ENCODE measurements around the gene ECHS1. TPM values are rescaled to one million over a fixed set of nuclear protein-coding genes. Genes with fewer than 3 reads are reported as not detected.
A peak's percentile ranks its signal among the peaks of the same experiment; 100 is the strongest.

Gene ECHS1
- polyA plus RNA-seq, 1 of the 3 experiments (the other 2 are of a cell fraction), result 97.8 TPM

GRCh38 chr10:133316266-133316665 is 56.9 kb downstream of the ECHS1 start:
- no peak overlapping the region for H3K9ac ChIP-seq
- H3K27ac ChIP-seq (ENCODE audit: low read depth in 2 of 2, low read length in 1 of 2), result no peak overlapping the region
- CTCF ChIA-PET, result interaction anchor here (1.9 to 3.6 kb wide), 2 partner anchors 8 to 9 kb away, joined by 7 to 15 read pairs; no protein-coding TSS in a partner anchor
- no peaks in the 10 kb centered on the region for H4K20me1 ChIP-seq (ENCODE audit: insufficient read depth)
- no peak overlapping the region for H3K4me3 ChIP-seq (ENCODE audit: low read depth in 2 of 2, low read length in 1 of 2)
- no peaks in the 10 kb centered on the region for H3K9me3 ChIP-seq
- WGBS (ENCODE audit: low lambda C conversion rate), result 80% methylated on average over 9 of the region's 9 CpGs
- peaks cover 0 to 9% of the 10 kb centered on the region in 2 experiments; a peak in 1 of 4 replicates for H3K4me1 ChIP-seq (ENCODE audit: control insufficient read depth in 1 of 2, insufficient read depth in 2 of 2, low read depth in 1 of 2, low read length in 1 of 2)
- peaks cover 7% of the 10 kb centered on the region for H3F3A ChIP-seq (replicated peaks; ENCODE audit: insufficient read depth)
- no peaks in the 10 kb centered on the region for H3K27me3 ChIP-seq (ENCODE audit: insufficient read depth)
- POLR2A ChIA-PET, result interaction anchor here (1.2 kb wide), 1 partner anchor 8 kb away, joined by 3 read pairs; no protein-coding TSS in a partner anchor
- DNase-seq, result no peak
- no peak overlapping the region for H2AFZ ChIP-seq (ENCODE audit: low read depth)
- no peaks in the 10 kb centered on the region for H3K79me2 ChIP-seq (ENCODE audit: insufficient read depth)
- H3K36me3 ChIP-seq (replicated peaks in 1 of 2; ENCODE audit: control insufficient read depth in 1 of 2, insufficient read depth in 2 of 2, low read length in 1 of 2), result peaks cover 0 to 17% of the 10 kb centered on the region in 2 experiments
- H3K4me2 ChIP-seq, result no peak overlapping the region
- no peaks in the 10 kb centered on the region for H3K9me2 ChIP-seq
- TF ChIP-seq GABPA (IDR thresholded peaks at IDR 0.05; ENCODE audit: low read depth) (no peak), MXI1 (IDR thresholded peaks at IDR 0.05; ENCODE audit: low read depth, low read length) (no peak), POLR2AphosphoS5 (IDR thresholded peaks at IDR 0.05; ENCODE audit: low read depth, low read length) (no peak)

- DNase-seq, result no peak
Observed at GRCh38 chr10:133315847-133316246, 57.3 kb downstream of the ECHS1 start.

GRCh38 chr10:133314911-133315310 is 58.2 kb downstream of the ECHS1 start:
- 94% methylated on average over 11 of the region's 12 CpGs for WGBS (ENCODE audit: low lambda C conversion rate)
- ChIA-PET CTCF (interaction anchor here (1.0 to 3.6 kb wide), 5 partner anchors 8 to 47 kb away, joined by 3 to 15 read pairs (median 7); no protein-coding TSS in a partner anchor), POLR2A (interaction anchor here (1.2 kb wide), 1 partner anchor 9 kb away, joined by 3 read pairs; no protein-coding TSS in a partner anchor)
- Histone ChIP-seq H4K20me1 (ENCODE audit: insufficient read depth) (0 out of 2 replicates have a peak, but pooled peaks cover under 1% of the 10 kb centered on the region), H3K9me3 (no peaks in the 10 kb centered on the region), H3F3A (replicated peaks; ENCODE audit: insufficient read depth) (peaks cover 11% of the 10 kb centered on the region), H3K4me1 (ENCODE audit: control insufficient read depth in 1 of 2, insufficient read depth in 2 of 2, low read depth in 1 of 2, low read length in 1 of 2) (peaks cover 0 to 9% of the 10 kb centered on the region in 2 experiments; a peak in 1 of 4 replicates), H3K27me3 (ENCODE audit: insufficient read depth) (no peaks in the 10 kb centered on the region), H3K9me2 (no peaks in the 10 kb centered on the region), H3K4me3 (ENCODE audit: low read depth in 2 of 2, low read length in 1 of 2) (no peak overlapping the region), H3K27ac (ENCODE audit: low read depth in 2 of 2, low read length in 1 of 2) (no peak overlapping the region), H3K79me2 (ENCODE audit: insufficient read depth) (no peaks in the 10 kb centered on the region), H3K36me3 (replicated peaks in 1 of 2; ENCODE audit: control insufficient read depth in 1 of 2, insufficient read depth in 2 of 2, low read length in 1 of 2) (peaks cover 7 to 26% of the 10 kb centered on the region in 2 experiments), H3K4me2 (no peak overlapping the region), H3K9ac (no peak overlapping the region), H2AFZ (ENCODE audit: low read depth) (no peak overlapping the region)
- no peak for DNase-seq
- TF ChIP-seq REST (IDR thresholded peaks at IDR 0.05; ENCODE audit: low read depth, low read length) (no peak), NRF1 (IDR thresholded peaks at IDR 0.05; ENCODE audit: low read depth, low read length) (no peak), RFX5 (IDR thresholded peaks at IDR 0.05; ENCODE audit: low read length) (no peak), RCOR1 (IDR thresholded peaks at IDR 0.05; ENCODE audit: low read length) (no peak), EP300 (IDR thresholded peaks at IDR 0.05; ENCODE audit: borderline replicate concordance in 1 of 2, low read depth in 1 of 2, low read length in 1 of 2) (no peak), TAF1 (IDR thresholded peaks at IDR 0.05; ENCODE audit: borderline replicate concordance, low read depth, low read length) (no peak), USF2 (IDR thresholded peaks at IDR 0.05; ENCODE audit: borderline replicate concordance, low read depth, low read length) (no peak), RAD21 (IDR thresholded peaks at IDR 0.05; ENCODE audit: low read length) (no peak), FOXJ3 (CRISPR knock-in tag; IDR thresholded peaks at IDR 0.05) (no peak), PBX3 (IDR thresholded peaks at IDR 0.05) (no peak), FOSL2 (IDR thresholded peaks at IDR 0.05; ENCODE audit: borderline replicate concordance, low read depth) (no peak), MAX (IDR thresholded peaks at IDR 0.05; ENCODE audit: low read depth) (no peak)

More at GRCh38 chr10:133315847-133316246, 57.3 kb downstream of the ECHS1 start:
- no peak overlapping the region for H3K9ac ChIP-seq
- no peaks in the 10 kb centered on the region for H4K20me1 ChIP-seq (ENCODE audit: insufficient read depth)
- H3K36me3 ChIP-seq (replicated peaks in 1 of 2; ENCODE audit: control insufficient read depth in 1 of 2, insufficient read depth in 2 of 2, low read length in 1 of 2), result peaks cover 3 to 17% of the 10 kb centered on the region in 2 experiments
- CTCF ChIA-PET, result interaction anchor here (1.9 to 3.6 kb wide), 3 partner anchors 8 to 14 kb away, joined by 7 to 15 read pairs (median 12); no protein-coding TSS in a partner anchor
- 89% methylated on average over 5 of the region's 5 CpGs for WGBS (ENCODE audit: low lambda C conversion rate)
- H3K27me3 ChIP-seq (ENCODE audit: insufficient read depth), result no peaks in the 10 kb centered on the region
- POLR2A ChIA-PET, result interaction anchor here (1.2 kb wide), 1 partner anchor 8 kb away, joined by 3 read pairs; no protein-coding TSS in a partner anchor
- no peaks in the 10 kb centered on the region for H3K9me2 ChIP-seq
- peaks cover 0 to 9% of the 10 kb centered on the region in 2 experiments; a peak in 1 of 4 replicates for H3K4me1 ChIP-seq (ENCODE audit: control insufficient read depth in 1 of 2, insufficient read depth in 2 of 2, low read depth in 1 of 2, low read length in 1 of 2)
- no peak overlapping the region for H3K4me2 ChIP-seq
- H3K79me2 ChIP-seq (ENCODE audit: insufficient read depth), result no peaks in the 10 kb centered on the region
- no peak overlapping the region for H3K27ac ChIP-seq (ENCODE audit: low read depth in 2 of 2, low read length in 1 of 2)
- no peak overlapping the region for H2AFZ ChIP-seq (ENCODE audit: low read depth)
- TF ChIP-seq RFX5 (IDR thresholded peaks at IDR 0.05; ENCODE audit: low read length) (0 out of 2 replicates have a peak, but pooled peaks have one; percentile 67), RAD21 (IDR thresholded peaks at IDR 0.05; ENCODE audit: low read length) (no peak)
- H3K9me3 ChIP-seq, result no peaks in the 10 kb centered on the region
- H3F3A ChIP-seq (replicated peaks; ENCODE audit: insufficient read depth), result peaks cover 11% of the 10 kb centered on the region
- no peak overlapping the region for H3K4me3 ChIP-seq (ENCODE audit: low read depth in 2 of 2, low read length in 1 of 2)
